Astrocyte of the spinal cord (primary cell): ENCODE results near the gene MYOG.

ENCODE experiments used
- DNase-seq: peaks from one replicate; pipeline ENCODE4 v3.0.0; 2011; ENCODE audit warnings: low read depth, low spot score
- H3K4me3 ChIP-seq: 2 replicates; pipeline ENCODE4 v1.5.1; 2011; ENCODE audit warnings: low read depth, mild to moderate bottlenecking, low read length, moderate library complexity
- in situ Hi-C: cut with HindIII; loops from 2 replicates; pipeline ENCODE4 v1.10.0; 2017; ENCODE audit warnings: low sequenced_read_pairs
- TF ChIP-seq, protein P1 (sequence below): IDR thresholded peaks from 2 replicates; pipeline ENCODE4 v1.5.1; 2012; ENCODE audit warnings: low read depth, mild to moderate bottlenecking, low read length, inconsistent platforms

MYOG gene

GRCh38 chr1:203039609-203040512 is 46.0 kb downstream of the MYOG start:
- H3K4me3 ChIP-seq, result no peak overlapping the region
- DNase-seq, result no peak
- TF ChIP-seq, protein P1, sequence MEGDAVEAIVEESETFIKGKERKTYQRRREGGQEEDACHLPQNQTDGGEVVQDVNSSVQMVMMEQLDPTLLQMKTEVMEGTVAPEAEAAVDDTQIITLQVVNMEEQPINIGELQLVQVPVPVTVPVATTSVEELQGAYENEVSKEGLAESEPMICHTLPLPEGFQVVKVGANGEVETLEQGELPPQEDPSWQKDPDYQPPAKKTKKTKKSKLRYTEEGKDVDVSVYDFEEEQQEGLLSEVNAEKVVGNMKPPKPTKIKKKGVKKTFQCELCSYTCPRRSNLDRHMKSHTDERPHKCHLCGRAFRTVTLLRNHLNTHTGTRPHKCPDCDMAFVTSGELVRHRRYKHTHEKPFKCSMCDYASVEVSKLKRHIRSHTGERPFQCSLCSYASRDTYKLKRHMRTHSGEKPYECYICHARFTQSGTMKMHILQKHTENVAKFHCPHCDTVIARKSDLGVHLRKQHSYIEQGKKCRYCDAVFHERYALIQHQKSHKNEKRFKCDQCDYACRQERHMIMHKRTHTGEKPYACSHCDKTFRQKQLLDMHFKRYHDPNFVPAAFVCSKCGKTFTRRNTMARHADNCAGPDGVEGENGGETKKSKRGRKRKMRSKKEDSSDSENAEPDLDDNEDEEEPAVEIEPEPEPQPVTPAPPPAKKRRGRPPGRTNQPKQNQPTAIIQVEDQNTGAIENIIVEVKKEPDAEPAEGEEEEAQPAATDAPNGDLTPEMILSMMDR, result peak; percentile 32
- in situ Hi-C loops, result no loop called here

- peak; percentile 55 for DNase-seq
- TF ChIP-seq, protein P1, result peak; percentile 94
- in situ Hi-C loops, result no loop called here
- no peak overlapping the region for H3K4me3 ChIP-seq
Measured at GRCh38 chr1:203038891-203039608, 46.8 kb downstream of the MYOG start.

- TF ChIP-seq, protein P1, result no peak
- in situ Hi-C loops, result no loop called here
- H3K4me3 ChIP-seq, result no peak overlapping the region
- DNase-seq, result peak; percentile 66
Measured at GRCh38 chr1:203038217-203038741, 47.5 kb downstream of the MYOG start.

DNA sequence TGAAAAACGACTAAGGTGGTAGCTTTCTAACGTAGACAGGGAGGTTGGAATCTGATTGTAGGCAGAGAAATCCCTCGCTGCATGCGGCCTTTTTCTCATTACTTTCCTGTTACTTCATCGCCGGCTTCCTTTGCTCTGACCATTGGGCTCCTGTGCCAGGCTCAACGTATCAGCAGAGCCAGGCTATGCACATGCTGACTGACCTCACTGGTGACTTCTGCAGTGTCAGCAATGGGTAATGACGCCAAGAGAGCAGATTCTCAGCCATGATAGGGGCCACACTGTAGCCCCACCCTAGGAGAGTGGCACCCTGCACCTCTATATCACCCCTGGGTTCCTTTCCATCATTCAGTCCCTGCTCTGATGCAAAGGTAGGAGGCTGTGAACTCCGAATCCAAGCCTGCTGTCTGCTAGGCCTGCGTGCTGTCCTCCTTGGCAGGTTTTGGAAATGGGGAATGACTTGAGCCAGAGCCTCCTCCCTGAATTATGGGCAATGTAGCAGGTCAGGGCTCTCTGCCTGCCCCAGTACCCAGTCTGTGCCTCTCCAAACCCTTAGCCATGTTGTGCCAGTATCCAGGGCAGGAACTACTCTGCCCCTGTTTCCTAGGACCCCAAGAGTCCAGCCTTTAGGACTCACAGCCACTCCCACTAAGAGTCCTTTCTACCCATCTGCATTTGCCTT is 48.2 kb downstream of the MYOG start:
- no peak overlapping the region for H3K4me3 ChIP-seq
- DNase-seq, result no peak
- TF ChIP-seq, protein P1, result no peak
- in situ Hi-C loops, result no loop called here

GRCh38 chr1:203036537-203036936 is 49.3 kb downstream of the MYOG start:
- TF ChIP-seq, protein P1, result no peak
- DNase-seq, result no peak
- in situ Hi-C loops, result no loop called here
- no peak overlapping the region for H3K4me3 ChIP-seq

DNA sequence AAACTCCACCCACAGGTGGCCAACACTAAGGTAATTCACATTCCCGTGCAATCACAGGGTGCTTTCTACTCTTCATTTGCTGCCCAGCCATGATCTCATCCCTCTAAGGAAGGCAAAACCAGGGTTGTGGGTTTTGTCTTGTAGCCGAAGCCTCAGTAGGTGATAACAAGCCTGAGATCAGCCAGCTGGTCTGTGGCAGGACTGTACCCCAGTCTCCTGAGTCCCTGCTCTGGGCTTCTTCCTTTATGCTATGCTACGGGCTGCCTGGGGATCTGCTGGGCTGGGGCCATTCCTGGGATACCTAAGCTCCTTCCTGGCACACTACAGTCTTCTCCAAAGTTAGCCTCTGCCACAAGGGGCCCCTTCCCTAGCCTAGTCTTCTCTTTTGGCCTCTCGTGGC is 49.7 kb downstream of the MYOG start:
- H3K4me3 ChIP-seq, result no peak overlapping the region
- TF ChIP-seq, protein P1, result no peak
- in situ Hi-C loops, result no loop called here
- DNase-seq, result no peak
